ENCODE measurements around the gene GNB3. TPM values are rescaled to one million over a fixed set of nuclear protein-coding genes. Genes with fewer than 3 reads are reported as not detected.
"Not testable (repeated sequence)": the region's sequence is repeated elsewhere in the genome, so short reads cannot be mapped to it uniquely, and the experiment has no call there.

Gene GNB3
- polyA plus RNA-seq, 6 donors from 2014 or later: not detected

GRCh38 chr12:6863033-6863432 is 22.3 kb downstream of the GNB3 start:
- no peaks in the 10 kb centered on the region for H3K9me3 Mint-ChIP-seq
- peaks cover 1 to 12% (median 7%) of the 10 kb centered on the region in 3 donors for H3K4me1 Mint-ChIP-seq
- ATAC-seq (ENCODE audit: low read depth in 2 of 2) (no peak), DNase-seq (no peak)
- H3K36me3 Mint-ChIP-seq: peaks cover 20 to 30% of the 10 kb centered on the region in 2 donors
- no peak overlapping the region for H3K27ac Mint-ChIP-seq
- H3K4me3 Mint-ChIP-seq: no peak overlapping the region
- H3K27me3 Mint-ChIP-seq: no peaks in the 10 kb centered on the region

GRCh38 chr12:6863586-6864321 is 23.0 kb downstream of the GNB3 start:
- H3K4me3 Mint-ChIP-seq: peak overlapping the region in 1 of 8 donors; percentile 59
- H3K9me3 Mint-ChIP-seq: no peaks in the 10 kb centered on the region
- H3K27me3 Mint-ChIP-seq: no peaks in the 10 kb centered on the region
- peaks cover 9 to 19% (median 15%) of the 10 kb centered on the region in 3 donors for H3K4me1 Mint-ChIP-seq
- peaks cover 17 to 28% of the 10 kb centered on the region in 2 donors for H3K36me3 Mint-ChIP-seq
- peak overlapping the region in 1 of 6 donors; percentile 10 for H3K27ac Mint-ChIP-seq
- ATAC-seq (ENCODE audit: low read depth in 2 of 2): no peak
- no peak for DNase-seq

- Mint-ChIP-seq H3K4me1 (peaks cover 20 to 31% (median 24%) of the 10 kb centered on the region in 3 donors), H3K27ac (peak overlapping the region in 1 of 6 donors; percentile 65), H3K4me3 (peak overlapping the region in 5 of 8 donors; percentile 48 to 93 (median 81)), H3K36me3 (peaks cover 16 to 28% of the 10 kb centered on the region in 2 donors)
- DNase-seq; ATAC-seq (ENCODE audit: low read depth in 2 of 2); H3K9me3 Mint-ChIP-seq; H3K27me3 Mint-ChIP-seq: not testable (repeated sequence)
Measured at GRCh38 chr12:6865307-6865706, 24.6 kb downstream of the GNB3 start.

GRCh38 chr12:6866163-6866919 is 25.6 kb downstream of the GNB3 start:
- H3K9me3 Mint-ChIP-seq: no peaks in the 10 kb centered on the region
- ATAC-seq (ENCODE audit: low read depth in 2 of 2) (no peak), DNase-seq (no peak)
- H3K36me3 Mint-ChIP-seq: peaks cover 7 to 18% of the 10 kb centered on the region in 2 donors
- peak overlapping the region; percentile 81 to 98 (median 92) for H3K4me3 Mint-ChIP-seq
- peak overlapping the region in 2 of 6 donors; percentile 89 to 94 for H3K27ac Mint-ChIP-seq
- peaks cover 24 to 40% (median 30%) of the 10 kb centered on the region in 3 donors for H3K4me1 Mint-ChIP-seq
- H3K27me3 Mint-ChIP-seq: no peaks in the 10 kb centered on the region

GRCh38 chr12:6866920-6867412 is 26.2 kb downstream of the GNB3 start:
- H3K9me3 Mint-ChIP-seq: no peaks in the 10 kb centered on the region
- H3K4me1 Mint-ChIP-seq: peaks cover 28 to 47% (median 35%) of the 10 kb centered on the region in 3 donors
- DNase-seq (no peak), ATAC-seq (ENCODE audit: low read depth in 2 of 2) (peak; percentile 3 to 13)
- H3K36me3 Mint-ChIP-seq: peaks cover 7 to 17% of the 10 kb centered on the region in 2 donors
- peak overlapping the region; percentile 81 to 98 (median 92) for H3K4me3 Mint-ChIP-seq
- no peaks in the 10 kb centered on the region for H3K27me3 Mint-ChIP-seq
- peak overlapping the region in 5 of 6 donors; percentile 18 to 94 (median 67) for H3K27ac Mint-ChIP-seq

- H3K4me1 Mint-ChIP-seq: peaks cover 35 to 53% (median 41%) of the 10 kb centered on the region in 3 donors
- H3K27ac Mint-ChIP-seq: peak within 1 kb of the TSS; percentile 60 to 94 (median 81)
- ATAC-seq (ENCODE audit: low read depth in 2 of 2) (peak; percentile 72 to 73), DNase-seq (peak; percentile 61)
- no peaks in the 10 kb centered on the region for H3K27me3 Mint-ChIP-seq
- H3K9me3 Mint-ChIP-seq: no peaks in the 10 kb centered on the region
- peaks cover 7 to 17% of the 10 kb centered on the region in 2 donors for H3K36me3 Mint-ChIP-seq
- peak within 1 kb of the TSS; percentile 81 to 98 (median 92) for H3K4me3 Mint-ChIP-seq
Measured at GRCh38 chr12:6867413-6868210, 26.9 kb downstream of the GNB3 start, which contains the start of gene TPI1. Gene TPI1 (plus strand): TSS chr12:6867531. CDS start chr12:6867567, 36 bp downstream.

- Mint-ChIP-seq H3K4me1 (peaks cover 37 to 54% (median 47%) of the 10 kb centered on the region in 3 donors), H3K36me3 (peaks cover 7 to 12% of the 10 kb centered on the region in 2 donors), H3K27me3 (no peaks in the 10 kb centered on the region), H3K9me3 (no peaks in the 10 kb centered on the region), H3K27ac (peak overlapping the region in 5 of 6 donors; percentile 37 to 92 (median 67)), H3K4me3 (peak overlapping the region; percentile 81 to 92 (median 86))
- DNase-seq: no peak
- no peak for ATAC-seq (ENCODE audit: low read depth in 2 of 2)
Measured at GRCh38 chr12:6868211-6869048, 27.7 kb downstream of the GNB3 start.

- Mint-ChIP-seq H3K9me3 (no peaks in the 10 kb centered on the region), H3K36me3 (peaks cover 7 to 9% of the 10 kb centered on the region in 2 donors), H3K4me1 (peaks cover 39 to 59% (median 52%) of the 10 kb centered on the region in 3 donors), H3K4me3 (peak overlapping the region; percentile 52 to 92 (median 86)), H3K27me3 (no peaks in the 10 kb centered on the region), H3K27ac (peak overlapping the region; percentile 18 to 92 (median 74))
- peak; percentile 81 for DNase-seq
- peak; percentile 13 to 26 for ATAC-seq (ENCODE audit: low read depth in 2 of 2)
Measured at GRCh38 chr12:6869049-6870021, 28.6 kb downstream of the GNB3 start.

- H3K27me3 Mint-ChIP-seq; DNase-seq; H3K27ac Mint-ChIP-seq; ATAC-seq (ENCODE audit: low read depth in 2 of 2); H3K36me3 Mint-ChIP-seq; H3K9me3 Mint-ChIP-seq: not testable (repeated sequence)
- peak overlapping the region in 4 of 8 donors; percentile 55 to 75 (median 66) for H3K4me3 Mint-ChIP-seq
- peaks cover 36 to 59% (median 52%) of the 10 kb centered on the region in 3 donors for H3K4me1 Mint-ChIP-seq
Measured at GRCh38 chr12:6870304-6870703, 29.6 kb downstream of the GNB3 start.

- H3K27me3 Mint-ChIP-seq: no peaks in the 10 kb centered on the region
- H3K4me1 Mint-ChIP-seq: peaks cover 36 to 56% (median 52%) of the 10 kb centered on the region in 3 donors
- peak overlapping the region in 2 of 6 donors; percentile 41 to 89 for H3K27ac Mint-ChIP-seq
- DNase-seq: no peak
- ATAC-seq (ENCODE audit: low read depth in 2 of 2): no peak
- no peaks in the 10 kb centered on the region for H3K9me3 Mint-ChIP-seq
- H3K36me3 Mint-ChIP-seq: no peaks in the 10 kb centered on the region
- H3K4me3 Mint-ChIP-seq: peak overlapping the region; percentile 90 to 95 (median 94)
Measured at GRCh38 chr12:6871052-6871957, 30.6 kb downstream of the GNB3 start.
